ENCODE results near the gene PRKCD. TPM values are rescaled to one million over a fixed set of nuclear protein-coding genes. Genes with fewer than 3 reads are reported as not detected.
A peak's percentile ranks its signal among the peaks of the same experiment; 100 is the strongest.

PRKCD gene
- total and polyA plus RNA-seq, 7 donors: 3.5 to 169 (median 12.1) TPM

DNA sequence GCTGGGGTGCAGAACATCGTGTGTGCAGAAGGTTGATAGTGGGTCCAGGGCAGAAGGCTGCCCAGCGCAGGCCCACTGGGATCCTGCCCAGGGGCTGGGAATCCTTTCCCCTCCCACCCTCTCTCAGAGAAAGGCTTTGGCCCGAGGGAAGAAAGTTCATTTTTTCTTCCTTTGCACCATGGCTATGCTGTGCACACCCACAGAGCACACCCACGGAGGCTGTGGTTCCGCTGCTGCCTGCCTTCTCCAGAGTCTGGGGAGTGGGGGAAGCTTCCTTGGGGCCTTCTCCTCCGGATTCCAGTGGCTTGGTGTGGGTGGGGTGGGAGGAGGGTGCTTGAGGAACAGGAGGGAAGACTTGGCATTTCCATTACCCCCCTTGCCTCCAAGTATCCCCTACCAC lies 7.0 kb upstream of the PRKCD start:
- H3K27ac ChIP-seq: no peak overlapping the region
- no peaks in the 10 kb centered on the region for H3K9me3 ChIP-seq
- peaks cover 0 to 9% (median 8%) of the 10 kb centered on the region in 4 donors for H3K4me1 ChIP-seq
- DNase-seq: no peak
- H3K4me3 ChIP-seq: no peak overlapping the region
- no peaks in the 10 kb centered on the region for H3K36me3 ChIP-seq
- intact Hi-C loops (cut with DNase I): no loop called here
- H3K27me3 ChIP-seq: peaks cover 0 to 20% (median 0%) of the 10 kb centered on the region in 3 donors
- 48 to 68% methylated on average over 6 of the region's 6 CpGs for WGBS, 2 donors
- no peak for TF ChIP-seq POLR2AphosphoS5 (IDR thresholded peaks at IDR 0.05)
- TF ChIP-seq, protein P1, sequence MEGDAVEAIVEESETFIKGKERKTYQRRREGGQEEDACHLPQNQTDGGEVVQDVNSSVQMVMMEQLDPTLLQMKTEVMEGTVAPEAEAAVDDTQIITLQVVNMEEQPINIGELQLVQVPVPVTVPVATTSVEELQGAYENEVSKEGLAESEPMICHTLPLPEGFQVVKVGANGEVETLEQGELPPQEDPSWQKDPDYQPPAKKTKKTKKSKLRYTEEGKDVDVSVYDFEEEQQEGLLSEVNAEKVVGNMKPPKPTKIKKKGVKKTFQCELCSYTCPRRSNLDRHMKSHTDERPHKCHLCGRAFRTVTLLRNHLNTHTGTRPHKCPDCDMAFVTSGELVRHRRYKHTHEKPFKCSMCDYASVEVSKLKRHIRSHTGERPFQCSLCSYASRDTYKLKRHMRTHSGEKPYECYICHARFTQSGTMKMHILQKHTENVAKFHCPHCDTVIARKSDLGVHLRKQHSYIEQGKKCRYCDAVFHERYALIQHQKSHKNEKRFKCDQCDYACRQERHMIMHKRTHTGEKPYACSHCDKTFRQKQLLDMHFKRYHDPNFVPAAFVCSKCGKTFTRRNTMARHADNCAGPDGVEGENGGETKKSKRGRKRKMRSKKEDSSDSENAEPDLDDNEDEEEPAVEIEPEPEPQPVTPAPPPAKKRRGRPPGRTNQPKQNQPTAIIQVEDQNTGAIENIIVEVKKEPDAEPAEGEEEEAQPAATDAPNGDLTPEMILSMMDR (IDR thresholded peaks at IDR 0.05): no peak
- TF ChIP-seq EP300 (IDR thresholded peaks at IDR 0.05): no peak
- TF ChIP-seq POLR2A (IDR thresholded peaks at IDR 0.05): no peak

DNA sequence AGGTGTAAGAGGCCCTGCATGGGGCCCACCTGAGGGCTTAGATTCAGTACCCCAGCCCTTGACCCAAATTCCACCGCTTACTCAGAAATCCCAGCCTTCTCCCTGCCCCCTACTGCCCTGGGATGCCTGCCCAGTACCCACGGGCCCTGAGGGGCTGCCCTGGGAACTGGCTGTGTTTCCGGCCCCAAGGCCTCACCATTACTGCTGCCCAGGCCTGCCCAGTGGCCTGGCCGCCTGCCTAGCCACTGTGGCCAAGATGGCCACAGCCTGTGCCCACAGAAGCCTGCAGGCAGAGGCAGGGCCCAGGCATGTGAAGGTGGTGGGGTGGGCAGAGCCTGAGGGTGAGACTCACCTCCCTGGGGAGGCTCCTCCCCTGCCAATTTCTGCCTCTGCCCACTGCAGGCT lies 6.1 kb upstream of the PRKCD start:
- H3K9me3 ChIP-seq: no peaks in the 10 kb centered on the region
- no peak overlapping the region for H3K4me3 ChIP-seq
- H3K4me1 ChIP-seq: peaks cover 0 to 18% (median 12%) of the 10 kb centered on the region in 4 donors
- TF ChIP-seq EP300 (IDR thresholded peaks at IDR 0.05) (no peak), POLR2AphosphoS5 (IDR thresholded peaks at IDR 0.05) (no peak), POLR2A (IDR thresholded peaks at IDR 0.05) (no peak)
- TF ChIP-seq, protein P1 (IDR thresholded peaks at IDR 0.05): no peak
- 73 to 84% methylated on average over 4 of the region's 4 CpGs for WGBS, 2 donors
- H3K27ac ChIP-seq: no peak overlapping the region
- peaks cover 0 to 20% (median 0%) of the 10 kb centered on the region in 3 donors for H3K27me3 ChIP-seq
- no peak for DNase-seq
- no peaks in the 10 kb centered on the region for H3K36me3 ChIP-seq
- intact Hi-C loops (cut with DNase I): no loop called here

DNA sequence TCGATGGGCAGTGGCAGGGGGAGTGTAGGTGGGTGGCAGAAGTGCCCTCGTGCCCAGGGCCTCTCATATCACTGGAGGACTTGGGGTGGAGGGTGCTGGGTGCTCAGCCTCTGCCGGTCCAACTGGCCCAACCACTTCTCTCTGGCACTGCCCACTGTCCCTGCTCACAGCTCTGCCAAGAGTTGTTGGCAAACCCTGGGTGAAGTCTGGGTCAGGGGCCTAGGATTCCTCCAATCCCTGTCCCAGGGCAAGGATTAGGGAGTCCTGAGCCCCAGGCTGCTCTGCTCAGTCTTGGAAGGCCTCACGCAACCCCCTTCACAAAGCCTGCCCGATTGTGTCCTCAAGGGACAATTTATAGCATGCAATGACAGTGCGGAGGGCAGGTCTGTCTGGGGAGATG lies 5.2 kb upstream of the PRKCD start:
- no peak for DNase-seq
- H3K27me3 ChIP-seq: peaks cover 0 to 20% (median 0%) of the 10 kb centered on the region in 3 donors
- H3K36me3 ChIP-seq: no peaks in the 10 kb centered on the region
- intact Hi-C loops (cut with DNase I): no loop called here
- H3K27ac ChIP-seq: no peak overlapping the region
- H3K9me3 ChIP-seq: no peaks in the 10 kb centered on the region
- WGBS, 2 donors: 16 to 67% methylated on average over 6 of the region's 6 CpGs
- H3K4me1 ChIP-seq: peaks cover 0 to 24% (median 19%) of the 10 kb centered on the region in 4 donors
- TF ChIP-seq, protein P1 (IDR thresholded peaks at IDR 0.05): no peak
- TF ChIP-seq POLR2AphosphoS5 (IDR thresholded peaks at IDR 0.05) (no peak), POLR2A (IDR thresholded peaks at IDR 0.05) (no peak), EP300 (IDR thresholded peaks at IDR 0.05) (no peak)
- no peak overlapping the region for H3K4me3 ChIP-seq

DNA sequence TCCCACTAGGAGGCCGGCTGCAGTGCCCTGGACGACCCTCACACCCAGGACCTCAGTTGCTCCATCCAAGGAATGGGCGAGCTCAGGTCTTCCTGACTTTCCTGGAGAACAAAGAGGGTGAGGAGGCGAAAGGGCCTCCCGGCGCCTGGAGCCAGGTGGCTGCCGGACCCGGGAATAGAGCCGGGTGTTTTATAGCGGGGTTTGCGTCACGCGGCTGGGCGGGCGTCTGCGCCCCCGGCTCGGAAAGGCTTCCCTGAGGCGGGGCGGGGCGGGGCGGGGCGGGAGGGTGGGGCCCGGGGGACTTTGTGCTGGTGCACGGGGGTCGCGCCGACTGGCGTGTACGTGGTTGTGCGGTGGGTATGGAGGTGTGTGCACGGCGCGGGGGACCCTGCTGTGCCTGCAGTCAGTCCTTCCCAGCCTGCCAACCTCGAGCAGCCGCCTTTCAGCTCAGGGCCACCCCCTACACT lies 4.6 kb upstream of the PRKCD start:
- peaks cover 0 to 20% (median 0%) of the 10 kb centered on the region in 3 donors for H3K27me3 ChIP-seq
- H3K4me1 ChIP-seq: peaks cover 0 to 25% (median 20%) of the 10 kb centered on the region in 4 donors
- no peak for DNase-seq
- peak overlapping the region in 1 of 4 donors; percentile 12 for H3K4me3 ChIP-seq
- no peaks in the 10 kb centered on the region for H3K36me3 ChIP-seq
- no peaks in the 10 kb centered on the region for H3K9me3 ChIP-seq
- TF ChIP-seq, protein P1 (IDR thresholded peaks at IDR 0.05): no peak
- peak in 2 of 4 donors; percentile 20 to 35 for TF ChIP-seq POLR2AphosphoS5 (IDR thresholded peaks at IDR 0.05)
- TF ChIP-seq EP300 (IDR thresholded peaks at IDR 0.05): no peak
- no peak for TF ChIP-seq POLR2A (IDR thresholded peaks at IDR 0.05)
- intact Hi-C loops (cut with DNase I): no loop called here
- 2 to 10% methylated on average over 36 of the region's 36 CpGs for WGBS, 2 donors
- H3K27ac ChIP-seq: no peak overlapping the region

Measured in sigmoid colon (tissue), 7 donors.